HEK293 (cell line): ENCODE measurements around the gene MLLT10.

Experiments
- CTCF ChIA-PET: fragments of 350-600 bp; formaldehyde crosslinking; extraction: SDS; loops from one replicate; lab custom pipeline; 2021; ENCODE audit warnings: antibody characterized with exemption; lab: Yijun Ruan, JAX
- POLR2A ChIA-PET: fragments of 300-600 bp; formaldehyde crosslinking; extraction: SDS; loops from one replicate; lab custom pipeline; 2020; ENCODE audit warnings: antibody characterized with exemption, inconsistent platforms; lab: Yijun Ruan, JAX
- H3K27ac ChIP-seq: fragments of 200-500 bp; sonication (Bioruptor generic); 2 replicates; pipeline ENCODE4 v1.5.1; 2014; ENCODE audit warnings: low read depth, low read length, control low read depth, inconsistent platforms; ENCODE audit errors: extremely low read depth
- H3K36me3 ChIP-seq, 2 experiments: fragments of 200-500 bp in 1 of 2; sonication (Bioruptor generic) in 1 of 2; 1 replicate in 1 of 2; 2 replicates in 1 of 2; pipeline ENCODE4 v1.5.1; 2014 to 2017; ENCODE audit warnings: inconsistent platforms in 2 of 2, low read length in 2 of 2; ENCODE audit not compliant: control insufficient read depth in 2 of 2, insufficient read depth in 1 of 2
- H3K4me1 ChIP-seq: fragments of 200-500 bp; sonication (Bioruptor generic); 2 replicates; pipeline ENCODE4 v1.5.1; 2014; ENCODE audit warnings: mild to moderate bottlenecking, low read length, inconsistent platforms; ENCODE audit not compliant: control insufficient read depth, insufficient read depth
- H3K4me3 ChIP-seq: 2 replicates; pipeline ENCODE4 v1.5.1; 2011; ENCODE audit warnings: low read depth, mild to moderate bottlenecking, control low read depth, low read length, moderate library complexity
- H3K9me3 ChIP-seq: fragments of 200-500 bp; sonication (Bioruptor generic); 2 replicates; pipeline ENCODE4 v1.5.1; 2014; ENCODE audit warnings: low read depth, low read length, inconsistent platforms; ENCODE audit not compliant: control insufficient read depth, insufficient read depth
- AEBP2 ChIP-seq: fragments of 450-650 bp; formaldehyde crosslinking; IDR thresholded peaks from 2 replicates; pipeline ENCODE4 v1.5.1; 2016; ENCODE audit warnings: missing biosample characterization, missing genetic modification characterization, borderline replicate concordance
- BCL6B ChIP-seq: fragments of 450-650 bp; formaldehyde crosslinking; IDR thresholded peaks from 2 replicates; pipeline ENCODE4 v1.5.1; 2017; ENCODE audit warnings: missing biosample characterization, missing genetic modification characterization
- GFI1B ChIP-seq: fragments of 450-650 bp; formaldehyde crosslinking; IDR thresholded peaks from 2 replicates; pipeline ENCODE4 v1.5.1; 2016; ENCODE audit warnings: missing biosample characterization, missing genetic modification characterization
- HOXD13 ChIP-seq: sonication (generic); formaldehyde crosslinking; IDR thresholded peaks from 2 replicates; pipeline ENCODE4 v1.8.0; 2022; ENCODE audit warnings: missing genetic modification reagents, borderline replicate concordance
- IKZF3 ChIP-seq: fragments of 450-650 bp; IDR thresholded peaks from 2 replicates; pipeline ENCODE4 v1.5.0; 2018; ENCODE audit warnings: missing biosample characterization, mild to moderate bottlenecking, missing genetic modification characterization, moderate library complexity
- MZF1 ChIP-seq: fragments of 450-650 bp; formaldehyde crosslinking; IDR thresholded peaks from 2 replicates; pipeline ENCODE4 v1.5.1; 2017; ENCODE audit warnings: missing biosample characterization, missing genetic modification characterization, borderline replicate concordance
- OSR2 ChIP-seq: fragments of 450-650 bp; formaldehyde crosslinking; IDR thresholded peaks from 2 replicates; pipeline ENCODE4 v1.5.1; 2016; ENCODE audit warnings: missing biosample characterization, missing genetic modification characterization
- PBX3 ChIP-seq: sonication (generic); formaldehyde crosslinking; IDR thresholded peaks from 2 replicates; pipeline ENCODE4 v1.8.1; 2022; ENCODE audit warnings: mild to moderate bottlenecking, moderate library complexity, missing genetic modification reagents
- PRDM2 ChIP-seq: fragments of 450-650 bp; formaldehyde crosslinking; IDR thresholded peaks from 2 replicates; pipeline ENCODE4 v1.5.1; 2016; ENCODE audit warnings: missing biosample characterization, missing genetic modification characterization, borderline replicate concordance
- PRDM6 ChIP-seq: fragments of 450-650 bp; formaldehyde crosslinking; IDR thresholded peaks from 2 replicates; pipeline ENCODE4 v1.5.1; 2017; ENCODE audit warnings: missing biosample characterization, missing genetic modification characterization
- SP3 ChIP-seq: fragments of 450-650 bp; formaldehyde crosslinking; IDR thresholded peaks from 2 replicates; pipeline ENCODE4 v1.5.1; 2016; ENCODE audit warnings: missing biosample characterization, missing genetic modification characterization
- SP7 ChIP-seq: fragments of 450-650 bp; formaldehyde crosslinking; IDR thresholded peaks from 2 replicates; pipeline ENCODE4 v1.5.1; 2016; ENCODE audit warnings: missing biosample characterization, missing genetic modification characterization
- WT1 ChIP-seq: fragments of 450-650 bp; formaldehyde crosslinking; IDR thresholded peaks from 2 replicates; pipeline ENCODE4 v1.5.1; 2016; ENCODE audit warnings: missing biosample characterization, missing genetic modification characterization
- ZBTB17 ChIP-seq: fragments of 450-650 bp; formaldehyde crosslinking; IDR thresholded peaks from 2 replicates; pipeline ENCODE4 v1.5.1; 2016; ENCODE audit warnings: missing biosample characterization, missing genetic modification characterization
- ZBTB7A ChIP-seq: fragments of 450-650 bp; formaldehyde crosslinking; IDR thresholded peaks from 2 replicates; pipeline ENCODE4 v1.5.1; 2016; ENCODE audit warnings: low read depth, missing biosample characterization, missing genetic modification characterization
- ZNF146 ChIP-seq: fragments of 450-650 bp; formaldehyde crosslinking; IDR thresholded peaks from 2 replicates; pipeline ENCODE4 v1.5.1; 2016; ENCODE audit warnings: missing biosample characterization, missing genetic modification characterization
- ZNF274 ChIP-seq, 2 experiments: fragments of 200-500 bp in 1 of 2; fragments of 450-650 bp in 1 of 2; sonication (Bioruptor generic) in 1 of 2; formaldehyde crosslinking in 1 of 2; IDR thresholded peaks; 2 replicates each; pipeline versions ENCODE4 v1.5.1 to v1.6.1; 2014 to 2016; ENCODE audit warnings: borderline replicate concordance in 1 of 2, inconsistent platforms in 1 of 2, low read length in 1 of 2, missing biosample characterization in 1 of 2, missing genetic modification characterization in 1 of 2
- ZNF350 ChIP-seq: fragments of 450-650 bp; formaldehyde crosslinking; IDR thresholded peaks from 2 replicates; pipeline ENCODE4 v1.5.0; 2017; ENCODE audit warnings: missing biosample characterization, mild to moderate bottlenecking, missing genetic modification characterization
- ZNF354C ChIP-seq: fragments of 450-650 bp; formaldehyde crosslinking; IDR thresholded peaks from 2 replicates; pipeline ENCODE4 v1.5.1; 2016; ENCODE audit warnings: missing biosample characterization, missing genetic modification characterization, low read depth, borderline replicate concordance
- ZNF529 ChIP-seq: fragments of 450-650 bp; formaldehyde crosslinking; IDR thresholded peaks from 2 replicates; pipeline ENCODE4 v1.5.1; 2017; ENCODE audit warnings: missing genetic modification characterization, missing biosample characterization; ENCODE audit not compliant: insufficient replicate concordance
- ZNF544 ChIP-seq: fragments of 450-650 bp; formaldehyde crosslinking; IDR thresholded peaks from 2 replicates; pipeline ENCODE4 v1.5.0; 2017; ENCODE audit warnings: missing biosample characterization, missing genetic modification characterization
- ZNF624 ChIP-seq: fragments of 450-650 bp; formaldehyde crosslinking; IDR thresholded peaks from 2 replicates; pipeline ENCODE4 v1.5.1; 2017; ENCODE audit warnings: missing biosample characterization, missing genetic modification characterization
- ZNF658 ChIP-seq: fragments of 450-650 bp; formaldehyde crosslinking; IDR thresholded peaks from 2 replicates; pipeline ENCODE4; 2016; ENCODE audit warnings: missing biosample characterization, missing genetic modification characterization
- ZNF677 ChIP-seq: fragments of 450-650 bp; IDR thresholded peaks from 2 replicates; pipeline ENCODE4 v1.5.0; 2018; ENCODE audit warnings: missing biosample characterization, mild to moderate bottlenecking, missing genetic modification characterization, moderate library complexity

Gene MLLT10

GRCh38 chr10:21638681-21639080 lies 104.6 kb downstream of the MLLT10 start:
- POLR2A ChIA-PET, result no interaction called here
- Histone ChIP-seq H3K4me3 (no peak overlapping the region), H3K4me1 (peaks cover 3% of the 10 kb centered on the region; the same call in 1 of the 2 replicates), H3K9me3 (no peaks in the 10 kb centered on the region), H3K36me3 (peaks cover 0 to 13% of the 10 kb centered on the region in 2 experiments; a peak in 2 of 3 replicates), H3K27ac (no peak overlapping the region)
- TF ChIP-seq ZNF146 (tag by site-specific recombination) (no peak), ZNF658 (tag by site-specific recombination) (no peak), PRDM6 (tag by site-specific recombination) (peak; percentile 47; the same call in 1 of the 2 replicates), PRDM2 (tag by site-specific recombination) (no peak), OSR2 (tag by site-specific recombination) (no peak), GFI1B (tag by site-specific recombination) (no peak), SP3 (tag by site-specific recombination) (no peak), SP7 (tag by site-specific recombination) (peak; percentile 32; the same call in 1 of the 2 replicates), WT1 (tag by site-specific recombination) (0 out of 2 replicates have a peak, but pooled peaks have one; percentile 15), BCL6B (tag by site-specific recombination) (no peak), IKZF3 (0 out of 2 replicates have a peak, but pooled peaks have one; percentile 15), MZF1 (no peak), ZNF350 (tag by site-specific recombination) (no peak)
- CTCF ChIA-PET, result no interaction called here

GRCh38 chr10:21648040-21648439 lies 114.0 kb downstream of the MLLT10 start:
- no peak overlapping the region for H3K27ac ChIP-seq
- no peak for TF ChIP-seq AEBP2 (tag by site-specific recombination)
- no peak for TF ChIP-seq ZBTB17 (tag by site-specific recombination)
- no peak for TF ChIP-seq ZNF354C
- no peak for TF ChIP-seq PBX3 (CRISPR knock-in tag)
- no peak for TF ChIP-seq ZNF624
- TF ChIP-seq ZNF677 (tag by site-specific recombination), result no peak
- no peak for TF ChIP-seq ZNF544
- no peak for TF ChIP-seq ZBTB7A
- no peak for TF ChIP-seq ZNF529 (tag by site-specific recombination)
- no peak for TF ChIP-seq GFI1B (tag by site-specific recombination)
- TF ChIP-seq ZNF274 (IDR thresholded peaks at IDR 0.05; ENCODE audit: low read length), result no peak
- no peak for TF ChIP-seq ZNF274 (tag by site-specific recombination; IDR thresholded peaks at IDR 0.05; ENCODE audit: borderline replicate concordance)
- TF ChIP-seq HOXD13, result no peak

More at GRCh38 chr10:21648040-21648439, 114.0 kb downstream of the MLLT10 start:
- POLR2A ChIA-PET, result no interaction called here
- peaks cover 7 to 10% of the 10 kb centered on the region in 2 experiments for H3K36me3 ChIP-seq
- CTCF ChIA-PET, result no interaction called here
- H3K4me3 ChIP-seq, result no peak overlapping the region
- H3K4me1 ChIP-seq, result no peaks in the 10 kb centered on the region
- no peaks in the 10 kb centered on the region for H3K9me3 ChIP-seq
